HEK293T (cell line): ENCODE data around the gene AP2A1.

ENCODE experiments used
- CTCF ChIA-PET: fragments of 350-600 bp; formaldehyde crosslinking; extraction: SDS; loops from one replicate; lab custom pipeline; 2021; ENCODE audit warnings: antibody characterized with exemption, inconsistent platforms; lab: Yijun Ruan, JAX
- POLR2A ChIA-PET: fragments of 350-600 bp; formaldehyde crosslinking; extraction: SDS; loops from one replicate; lab custom pipeline; 2020; ENCODE audit warnings: antibody characterized with exemption, inconsistent platforms; lab: Yijun Ruan, JAX
- DNase-seq: peaks from one replicate; pipeline ENCODE4 v3.0.0; 2012; ENCODE audit warnings: mixed read lengths; ENCODE audit errors: extremely low spot score
- ARNT ChIP-seq: fragments of 450-650 bp; IDR thresholded peaks from 2 replicates; pipeline ENCODE4 v1.6.1; 2017; ENCODE audit warnings: mild to moderate bottlenecking
- BHLHE40 ChIP-seq: fragments of 450-650 bp; IDR thresholded peaks from 2 replicates; pipeline ENCODE4 v1.6.1; 2016; ENCODE audit warnings: mild to moderate bottlenecking, moderate library complexity, borderline replicate concordance
- CTBP1 ChIP-seq: fragments of 450-650 bp; IDR thresholded peaks from 2 replicates; pipeline ENCODE4 v1.6.1; 2016; ENCODE audit warnings: borderline replicate concordance
- ELF4 ChIP-seq: fragments of 450-650 bp; IDR thresholded peaks from 2 replicates; pipeline ENCODE4 v1.6.1; 2017; ENCODE audit warnings: antibody characterized with exemption
- FOXA1 ChIP-seq: fragments of 450-650 bp; IDR thresholded peaks from 2 replicates; pipeline ENCODE4 v1.6.1; 2016; ENCODE audit warnings: mild to moderate bottlenecking
- FOXK2 ChIP-seq: fragments of 450-650 bp; IDR thresholded peaks from 2 replicates; pipeline ENCODE4 v1.6.1; 2016; ENCODE audit warnings: mild to moderate bottlenecking
- FOXM1 ChIP-seq: fragments of 450-650 bp; IDR thresholded peaks from 2 replicates; pipeline ENCODE4 v1.6.1; 2017; ENCODE audit warnings: mild to moderate bottlenecking, borderline replicate concordance
- HDGF ChIP-seq: fragments of 450-650 bp; IDR thresholded peaks from 2 replicates; pipeline ENCODE4 v1.6.1; 2017; ENCODE audit warnings: antibody characterized with exemption, borderline replicate concordance
- L3MBTL2 ChIP-seq: fragments of 450-650 bp; conservative IDR thresholded peaks from 2 replicates; pipeline ENCODE4 v1.6.1; 2016; ENCODE audit warnings: mild to moderate bottlenecking
- LEF1 ChIP-seq: fragments of 450-650 bp; IDR thresholded peaks from 2 replicates; pipeline ENCODE4 v1.6.1; 2017; ENCODE audit warnings: mild to moderate bottlenecking, borderline replicate concordance
- NFRKB ChIP-seq: fragments of 450-650 bp; IDR thresholded peaks from 2 replicates; pipeline ENCODE4 v1.6.1; 2016; ENCODE audit warnings: mild to moderate bottlenecking, moderate library complexity
- PKNOX1 ChIP-seq: fragments of 450-650 bp; IDR thresholded peaks from 2 replicates; pipeline ENCODE4 v1.6.1; 2016
- SP1 ChIP-seq: fragments of 450-650 bp; IDR thresholded peaks from 2 replicates; pipeline ENCODE4 v1.6.1; 2017
- SUZ12 ChIP-seq: fragments of 450-650 bp; IDR thresholded peaks from 2 replicates; pipeline ENCODE4 v1.6.1; 2016; ENCODE audit warnings: mild to moderate bottlenecking
- TARDBP ChIP-seq: fragments of 450-650 bp; IDR thresholded peaks from 2 replicates; pipeline ENCODE4 v1.6.1; 2016
- ZNF384 ChIP-seq: fragments of 450-650 bp; IDR thresholded peaks from 2 replicates; pipeline ENCODE4 v1.6.1; 2016

Gene AP2A1

GRCh38 chr19:49761249-49761624 is 5.6 kb upstream of the AP2A1 start:
- POLR2A ChIA-PET: interaction anchor here (0.9 kb wide), 1 partner anchor 43 kb away, joined by 3 read pairs; no protein-coding TSS in a partner anchor
- no peak for DNase-seq
- CTCF ChIA-PET: interaction anchor here (0.6 kb wide), 1 partner anchor 44 kb away, joined by 3 read pairs; no protein-coding TSS in a partner anchor
- no peak for TF ChIP-seq FOXA1
- TF ChIP-seq ELF4: no peak
- TF ChIP-seq BHLHE40: no peak
- no peak for TF ChIP-seq FOXK2
- TF ChIP-seq ARNT: no peak
- TF ChIP-seq PKNOX1: no peak
- TF ChIP-seq NFRKB: no peak
- no peak for TF ChIP-seq HDGF
- TF ChIP-seq TARDBP: no peak
- no peak for TF ChIP-seq L3MBTL2
- TF ChIP-seq CTBP1: no peak

GRCh38 chr19:49761625-49762311 is 5.0 kb upstream of the AP2A1 start:
- CTCF ChIA-PET: interaction anchor here (0.6 kb wide), 1 partner anchor 45 kb away, joined by 3 read pairs; no protein-coding TSS in a partner anchor
- DNase-seq: no peak

GRCh38 chr19:49763230-49763629 is 3.6 kb upstream of the AP2A1 start, which contains the start of gene TSKS:
Gene TSKS, minus strand, starts transcription at chr19:49763306. Its CDS starts 59 bp downstream, at chr19:49763247.
- no peak for TF ChIP-seq SUZ12
- CTCF ChIA-PET: interaction anchor here (1.5 kb wide), 1 partner anchor 12 kb away, joined by 6 read pairs; no protein-coding TSS in a partner anchor
- POLR2A ChIA-PET: no interaction called here

More at GRCh38 chr19:49761625-49762311, 5.0 kb upstream of the AP2A1 start:
- TF ChIP-seq FOXK2 (no peak), ARNT (no peak), FOXA1 (no peak), BHLHE40 (no peak), NFRKB (no peak), SUZ12 (no peak), ELF4 (no peak), LEF1 (no peak), CTBP1 (no peak)
- POLR2A ChIA-PET: interaction anchor here (0.9 kb wide), 1 partner anchor 44 kb away, joined by 3 read pairs; no protein-coding TSS in a partner anchor

GRCh38 chr19:49764341-49764740 is 2.5 kb upstream of the AP2A1 start:
- CTCF ChIA-PET: no interaction called here
- POLR2A ChIA-PET: no interaction called here
- no peak for DNase-seq
- TF ChIP-seq SUZ12: no peak
- no peak for TF ChIP-seq PKNOX1
- TF ChIP-seq FOXM1: no peak
- TF ChIP-seq BHLHE40: no peak
- no peak for TF ChIP-seq CTBP1
- no peak for TF ChIP-seq L3MBTL2
- no peak for TF ChIP-seq ZNF384
- TF ChIP-seq NFRKB: no peak
- TF ChIP-seq FOXA1: no peak
- TF ChIP-seq TARDBP: no peak
- no peak for TF ChIP-seq ELF4
- no peak for TF ChIP-seq LEF1
- TF ChIP-seq ARNT: no peak

More at GRCh38 chr19:49763230-49763629, 3.6 kb upstream of the AP2A1 start, which contains the start of gene TSKS:
- no peak for DNase-seq

- TF ChIP-seq ZNF384 (no peak), BHLHE40 (no peak), NFRKB (no peak), SP1 (peak; percentile 69; the same call in 1 of the 2 replicates), ELF4 (no peak), FOXA1 (no peak), FOXK2 (no peak), ARNT (no peak), FOXM1 (no peak), L3MBTL2 (peak; percentile 32; the same call in 1 of the 2 replicates), PKNOX1 (peak; percentile 98), SUZ12 (no peak), HDGF (no peak; the same call in 1 of the 2 replicates), LEF1 (no peak), CTBP1 (no peak), TARDBP (no peak)
- ChIA-PET CTCF (no interaction called here), POLR2A (interaction anchor here (0.6 to 1.9 kb wide), 11 partner anchors 11 to 103 kb away, joined by 3 to 5 read pairs (median 3); partner anchors contain the start of genes FUZ and PTOV1)
- peak; percentile 98 for DNase-seq
Observed at GRCh38 chr19:49766007-49766929, 533 bp upstream of the AP2A1 start.
